ENCODE results near the gene ZNF618.

DNA sequence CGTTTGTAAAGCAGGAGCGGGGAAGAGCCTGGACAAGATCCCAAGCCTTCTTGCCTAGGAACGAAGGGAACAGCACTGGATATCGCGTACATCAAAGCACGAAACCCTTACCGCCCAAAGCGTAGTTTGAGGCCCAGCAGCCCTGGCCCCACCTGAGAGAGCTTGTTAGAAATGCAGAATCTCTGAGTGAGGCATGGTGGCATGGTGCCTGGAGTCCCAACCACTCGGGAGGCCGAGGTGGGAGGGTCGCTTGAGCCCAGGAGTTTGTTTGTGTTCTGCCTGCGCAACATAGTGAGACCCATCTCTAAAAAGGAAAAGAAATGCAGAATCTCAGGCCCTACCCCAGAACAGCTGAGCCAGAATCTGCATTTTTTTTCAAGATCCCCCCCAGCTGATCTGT lies 111.4 kb downstream of the ZNF618 start:
- TF ChIP-seq, protein P1, sequence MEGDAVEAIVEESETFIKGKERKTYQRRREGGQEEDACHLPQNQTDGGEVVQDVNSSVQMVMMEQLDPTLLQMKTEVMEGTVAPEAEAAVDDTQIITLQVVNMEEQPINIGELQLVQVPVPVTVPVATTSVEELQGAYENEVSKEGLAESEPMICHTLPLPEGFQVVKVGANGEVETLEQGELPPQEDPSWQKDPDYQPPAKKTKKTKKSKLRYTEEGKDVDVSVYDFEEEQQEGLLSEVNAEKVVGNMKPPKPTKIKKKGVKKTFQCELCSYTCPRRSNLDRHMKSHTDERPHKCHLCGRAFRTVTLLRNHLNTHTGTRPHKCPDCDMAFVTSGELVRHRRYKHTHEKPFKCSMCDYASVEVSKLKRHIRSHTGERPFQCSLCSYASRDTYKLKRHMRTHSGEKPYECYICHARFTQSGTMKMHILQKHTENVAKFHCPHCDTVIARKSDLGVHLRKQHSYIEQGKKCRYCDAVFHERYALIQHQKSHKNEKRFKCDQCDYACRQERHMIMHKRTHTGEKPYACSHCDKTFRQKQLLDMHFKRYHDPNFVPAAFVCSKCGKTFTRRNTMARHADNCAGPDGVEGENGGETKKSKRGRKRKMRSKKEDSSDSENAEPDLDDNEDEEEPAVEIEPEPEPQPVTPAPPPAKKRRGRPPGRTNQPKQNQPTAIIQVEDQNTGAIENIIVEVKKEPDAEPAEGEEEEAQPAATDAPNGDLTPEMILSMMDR (IDR thresholded peaks at IDR 0.05): no peak
- TF ChIP-seq POLR2A (IDR thresholded peaks at IDR 0.05): no peak

Data from ovary (tissue), 3 donors.